SK-N-SH (cell line): Measurements from ENCODE around the gene GLE1.

Experiments
- EP300 ChIP-seq, 2 experiments: IDR thresholded peaks; 2 replicates each; pipeline versions ENCODE4 v1.4.0 to v1.6.1; 2012; ENCODE audit warnings: borderline replicate concordance in 1 of 2, low read depth in 1 of 2, low read length in 1 of 2
- EZH2phosphoT487 ChIP-seq: fragments of 200-600 bp; sonication (generic); IDR thresholded peaks from 2 replicates; pipeline ENCODE4 v1.6.1; 2017; ENCODE audit warnings: low read depth, mixed run types, mild to moderate bottlenecking, antibody characterized with exemption, moderate library complexity, borderline replicate concordance
- JUND ChIP-seq: IDR thresholded peaks from 2 replicates; pipeline ENCODE4 v1.4.0; 2012
- POLR2AphosphoS5 ChIP-seq: IDR thresholded peaks from 2 replicates; pipeline ENCODE4 v1.6.1; 2012; ENCODE audit warnings: low read depth, low read length
- SIN3A ChIP-seq: IDR thresholded peaks from 2 replicates; pipeline ENCODE4 v1.6.1; 2012; ENCODE audit warnings: low read depth, mild to moderate bottlenecking, low read length, moderate library complexity, borderline replicate concordance
- TEAD4 ChIP-seq: IDR thresholded peaks from 2 replicates; pipeline ENCODE4 v1.4.0; 2012; ENCODE audit warnings: mild to moderate bottlenecking, borderline replicate concordance; ENCODE audit not compliant: insufficient read depth
- YY1 ChIP-seq: IDR thresholded peaks from 2 replicates; pipeline ENCODE4 v1.4.0; 2012; ENCODE audit warnings: low read depth, mild to moderate bottlenecking
- TF ChIP-seq, protein P1 (sequence below): fragments of 200-600 bp; sonication (generic); IDR thresholded peaks from 2 replicates; pipeline ENCODE4 v1.6.1; 2017; ENCODE audit warnings: antibody characterized with exemption, mild to moderate bottlenecking, moderate library complexity

DNA sequence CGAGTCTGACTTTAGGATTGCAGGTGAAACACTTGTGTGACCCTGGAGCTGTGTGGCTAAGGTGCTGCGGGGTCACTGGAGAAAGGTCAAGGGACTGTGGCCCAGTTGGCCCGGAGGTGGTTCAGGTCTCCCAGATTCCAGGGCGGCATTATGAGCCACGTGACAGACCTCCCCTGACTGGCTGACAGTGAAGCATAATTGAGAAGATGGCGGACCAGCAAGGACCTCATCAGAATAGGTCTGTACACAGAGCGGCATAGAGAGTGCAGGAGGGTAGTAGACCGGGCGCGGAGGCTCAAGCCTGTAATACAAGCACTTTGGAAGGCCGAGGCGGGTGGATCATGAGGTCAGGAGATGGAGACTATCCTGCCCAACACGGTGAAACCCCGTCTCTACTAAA is 49.5 kb upstream of the GLE1 start:
- no peak for TF ChIP-seq EP300 (IDR thresholded peaks at IDR 0.05; ENCODE audit: borderline replicate concordance in 1 of 2, low read depth in 1 of 2, low read length in 1 of 2)
- TF ChIP-seq, protein P1, sequence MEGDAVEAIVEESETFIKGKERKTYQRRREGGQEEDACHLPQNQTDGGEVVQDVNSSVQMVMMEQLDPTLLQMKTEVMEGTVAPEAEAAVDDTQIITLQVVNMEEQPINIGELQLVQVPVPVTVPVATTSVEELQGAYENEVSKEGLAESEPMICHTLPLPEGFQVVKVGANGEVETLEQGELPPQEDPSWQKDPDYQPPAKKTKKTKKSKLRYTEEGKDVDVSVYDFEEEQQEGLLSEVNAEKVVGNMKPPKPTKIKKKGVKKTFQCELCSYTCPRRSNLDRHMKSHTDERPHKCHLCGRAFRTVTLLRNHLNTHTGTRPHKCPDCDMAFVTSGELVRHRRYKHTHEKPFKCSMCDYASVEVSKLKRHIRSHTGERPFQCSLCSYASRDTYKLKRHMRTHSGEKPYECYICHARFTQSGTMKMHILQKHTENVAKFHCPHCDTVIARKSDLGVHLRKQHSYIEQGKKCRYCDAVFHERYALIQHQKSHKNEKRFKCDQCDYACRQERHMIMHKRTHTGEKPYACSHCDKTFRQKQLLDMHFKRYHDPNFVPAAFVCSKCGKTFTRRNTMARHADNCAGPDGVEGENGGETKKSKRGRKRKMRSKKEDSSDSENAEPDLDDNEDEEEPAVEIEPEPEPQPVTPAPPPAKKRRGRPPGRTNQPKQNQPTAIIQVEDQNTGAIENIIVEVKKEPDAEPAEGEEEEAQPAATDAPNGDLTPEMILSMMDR, result no peak
- TF ChIP-seq JUND, result no peak
- TF ChIP-seq SIN3A, result no peak
- TF ChIP-seq POLR2AphosphoS5, result no peak
- no peak for TF ChIP-seq YY1
- TF ChIP-seq TEAD4, result no peak
- no peak for TF ChIP-seq EZH2phosphoT487
